KMS-11 (cell line): Measurements from ENCODE around the gene CA14.
"Not testable (repeated sequence)": the region's sequence is repeated elsewhere in the genome, so short reads cannot be mapped to it uniquely, and the experiment has no call there.

Experiments used
- H2AFZ ChIP-seq: fragments of 200-600 bp; sonication (generic); 2 replicates; pipeline ENCODE4 v1.6.1; 2016; ENCODE audit warnings: antibody characterized with exemption, mixed run types, low read depth
- H3K27ac ChIP-seq: fragments of 200-600 bp; sonication (generic); 2 replicates; pipeline ENCODE4 v1.6.1; 2016; ENCODE audit warnings: mild to moderate bottlenecking, mixed run types
- H3K27me3 ChIP-seq: fragments of 200-600 bp; sonication (generic); 2 replicates; pipeline ENCODE4 v1.6.1; 2017; ENCODE audit warnings: mild to moderate bottlenecking, low read depth, mixed run types, moderate library complexity; ENCODE audit not compliant: insufficient read depth
- H3K36me3 ChIP-seq: fragments of 200-600 bp; sonication (generic); 2 replicates; pipeline ENCODE4 v1.6.1; 2017; ENCODE audit warnings: mild to moderate bottlenecking, mixed run types; ENCODE audit not compliant: insufficient read depth
- H3K4me1 ChIP-seq: fragments of 200-600 bp; sonication (generic); 2 replicates; pipeline ENCODE4 v1.6.1; 2016; ENCODE audit warnings: mild to moderate bottlenecking, low read depth, mixed run types; ENCODE audit not compliant: poor library complexity, severe bottlenecking
- H3K4me2 ChIP-seq: fragments of 200-600 bp; sonication (generic); 2 replicates; pipeline ENCODE4 v1.7.0; 2016; ENCODE audit warnings: mild to moderate bottlenecking, mixed run types
- H3K4me3 ChIP-seq: fragments of 200-600 bp; sonication (generic); IDR thresholded peaks from 2 replicates; pipeline ENCODE4 v1.6.1; 2017; ENCODE audit warnings: low read depth, low read length, mixed read lengths; ENCODE audit not compliant: insufficient read depth
- H3K79me2 ChIP-seq: fragments of 200-600 bp; sonication (generic); 2 replicates; pipeline ENCODE4 v1.6.1; 2016; ENCODE audit warnings: low read depth, mixed run types; ENCODE audit not compliant: insufficient read depth
- H3K9ac ChIP-seq: fragments of 200-600 bp; sonication (generic); 2 replicates; pipeline ENCODE4 v1.6.1; 2016; ENCODE audit warnings: mild to moderate bottlenecking, mixed run types
- H4K20me1 ChIP-seq: fragments of 200-600 bp; sonication (generic); 2 replicates; pipeline ENCODE4 v1.6.1; 2016; ENCODE audit warnings: mild to moderate bottlenecking, mixed run types; ENCODE audit not compliant: insufficient read depth
- CTCF ChIP-seq: fragments of 200-600 bp; sonication (generic); conservative IDR thresholded peaks from 2 replicates; pipeline ENCODE4 v1.6.1; 2017; ENCODE audit warnings: low read depth, mild to moderate bottlenecking, antibody characterized with exemption, low read length, moderate library complexity, mixed read lengths

Gene CA14

DNA sequence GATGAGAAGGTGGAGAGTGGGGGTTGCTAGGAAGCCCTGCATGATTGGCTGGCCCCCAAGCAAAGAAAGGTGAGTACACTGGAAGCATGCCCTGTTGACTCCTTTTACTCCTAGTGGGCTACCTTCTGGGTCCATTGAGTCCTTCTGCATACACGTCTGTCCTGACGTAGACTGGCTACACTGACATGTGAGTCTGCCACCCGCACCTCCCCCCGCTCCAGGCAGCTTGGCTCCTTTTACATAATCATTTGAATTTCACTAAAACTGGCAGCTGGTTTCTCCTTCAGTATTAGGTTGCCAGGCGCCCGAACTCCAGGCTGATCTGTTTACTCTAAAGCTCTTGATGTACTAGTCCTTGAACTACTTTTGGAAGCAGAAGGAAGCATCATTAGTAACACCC, 44.8 kb downstream of the CA14 start:
- H3K9ac ChIP-seq: no peak overlapping the region
- no peaks in the 10 kb centered on the region for H3K27me3 ChIP-seq
- TF ChIP-seq CTCF: no peak
- H3K27ac ChIP-seq: no peak overlapping the region
- no peaks in the 10 kb centered on the region for H4K20me1 ChIP-seq
- no peaks in the 10 kb centered on the region for H3K4me1 ChIP-seq
- no peak overlapping the region for H3K4me2 ChIP-seq
- H2AFZ ChIP-seq: no peak overlapping the region
- H3K36me3 ChIP-seq: no peaks in the 10 kb centered on the region
- H3K4me3 ChIP-seq: no peak overlapping the region
- no peaks in the 10 kb centered on the region for H3K79me2 ChIP-seq

GRCh38 chr1:150302902-150303301, 45.3 kb downstream of the CA14 start:
- Histone ChIP-seq H3K36me3 (no peaks in the 10 kb centered on the region), H3K4me2 (no peak overlapping the region)
- no peak for TF ChIP-seq CTCF

GRCh38 chr1:150308585-150308984, 51.0 kb downstream of the CA14 start:
- H3K27me3 ChIP-seq, H3K4me1 ChIP-seq, H3K4me2 ChIP-seq, H2AFZ ChIP-seq, H4K20me1 ChIP-seq, H3K79me2 ChIP-seq, H3K27ac ChIP-seq, H3K4me3 ChIP-seq, H3K9ac ChIP-seq, H3K36me3 ChIP-seq: not testable (repeated sequence)

More at GRCh38 chr1:150302902-150303301, 45.3 kb downstream of the CA14 start:
- Histone ChIP-seq H3K9ac (no peak overlapping the region), H3K27ac (no peak overlapping the region), H3K79me2 (no peaks in the 10 kb centered on the region), H3K4me1 (no peaks in the 10 kb centered on the region), H3K27me3 (no peaks in the 10 kb centered on the region), H2AFZ (no peak overlapping the region), H3K4me3 (no peak overlapping the region), H4K20me1 (no peaks in the 10 kb centered on the region)

DNA sequence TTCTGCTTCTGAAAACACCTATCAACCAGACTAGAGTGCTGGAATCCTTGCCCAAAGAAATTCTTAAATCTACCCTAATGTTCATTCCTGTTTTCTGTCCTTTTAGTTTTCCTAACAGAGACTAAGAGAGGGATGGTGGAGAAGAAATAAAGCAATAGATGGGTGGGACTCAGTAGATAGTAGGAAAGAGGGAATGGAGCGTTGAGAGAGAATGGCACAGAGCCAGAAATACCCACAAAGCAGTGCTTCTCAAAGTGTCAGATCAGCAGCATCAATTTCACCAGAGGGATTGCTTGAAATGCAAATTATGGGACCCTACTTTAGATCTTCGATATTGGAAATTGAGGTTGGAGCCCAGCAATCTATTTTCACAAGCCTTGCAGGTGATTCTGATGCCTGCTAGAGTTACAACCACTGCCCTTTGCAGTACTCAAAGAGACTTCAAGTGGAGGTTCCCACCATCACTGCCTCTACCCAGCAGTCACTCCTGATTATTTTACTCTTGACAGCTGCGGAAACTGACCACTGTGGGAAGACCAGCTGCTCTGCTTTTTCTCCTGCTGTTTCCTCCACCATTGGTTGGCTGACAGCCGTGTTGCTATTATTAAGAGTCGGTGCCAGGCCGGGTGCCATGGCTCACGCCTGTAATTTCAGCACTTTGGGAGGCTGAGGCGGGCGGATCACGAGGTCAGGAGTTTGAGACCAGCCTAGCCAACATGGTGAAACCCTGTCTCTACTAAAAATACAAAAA, 52.4 kb downstream of the CA14 start:
- H3K4me2 ChIP-seq: no peak overlapping the region
- H2AFZ ChIP-seq: no peak overlapping the region
- no peaks in the 10 kb centered on the region for H4K20me1 ChIP-seq
- no peak overlapping the region for H3K4me3 ChIP-seq
- no peaks in the 10 kb centered on the region for H3K36me3 ChIP-seq
- no peak for TF ChIP-seq CTCF
- H3K27ac ChIP-seq: no peak overlapping the region
- no peaks in the 10 kb centered on the region for H3K4me1 ChIP-seq
- no peaks in the 10 kb centered on the region for H3K79me2 ChIP-seq
- H3K27me3 ChIP-seq: no peaks in the 10 kb centered on the region
- H3K9ac ChIP-seq: no peak overlapping the region

GRCh38 chr1:150311762-150312161, 54.2 kb downstream of the CA14 start:
- Histone ChIP-seq H3K27me3 (no peaks in the 10 kb centered on the region), H3K9ac (no peak overlapping the region), H3K4me3 (no peak overlapping the region), H4K20me1 (no peaks in the 10 kb centered on the region), H2AFZ (no peak overlapping the region), H3K79me2 (no peaks in the 10 kb centered on the region), H3K4me2 (no peak overlapping the region), H3K4me1 (no peaks in the 10 kb centered on the region), H3K36me3 (no peaks in the 10 kb centered on the region), H3K27ac (no peak overlapping the region)
- TF ChIP-seq CTCF: no peak
